ENCODE results near the gene DCDC1. TPM values are rescaled to one million over a fixed set of nuclear protein-coding genes. Genes with fewer than 3 reads are reported as not detected.

Gene DCDC1
- total RNA-seq, 1 donor = 0.18 TPM

DNA sequence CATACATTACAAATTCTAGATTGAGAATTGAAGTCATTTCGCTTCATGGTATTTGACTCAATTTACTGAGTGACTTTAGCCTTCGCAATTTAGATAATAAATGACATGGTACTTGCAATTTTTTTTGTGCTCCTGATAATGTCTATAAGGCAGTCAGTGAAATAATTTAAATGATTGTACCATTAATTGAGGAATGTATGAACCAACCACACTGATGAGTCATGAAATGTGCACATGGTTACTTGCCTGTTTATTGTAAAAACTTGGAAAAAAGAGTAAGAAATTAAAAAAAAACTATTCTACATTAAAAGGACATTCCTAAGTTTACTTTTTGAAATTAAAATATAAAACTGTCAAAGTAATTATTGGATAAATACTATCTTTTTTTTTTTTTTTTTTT is 43.4 kb upstream of the DCDC1 start:
- H3K4me3 ChIP-seq (ENCODE audit: low read depth, low read length) = no peak overlapping the region
- no peak for TF ChIP-seq CTCF (IDR thresholded peaks at IDR 0.05; ENCODE audit: insufficient read depth, low read length)
- DNase-seq (ENCODE audit: low read depth) = peak; percentile 42

DNA sequence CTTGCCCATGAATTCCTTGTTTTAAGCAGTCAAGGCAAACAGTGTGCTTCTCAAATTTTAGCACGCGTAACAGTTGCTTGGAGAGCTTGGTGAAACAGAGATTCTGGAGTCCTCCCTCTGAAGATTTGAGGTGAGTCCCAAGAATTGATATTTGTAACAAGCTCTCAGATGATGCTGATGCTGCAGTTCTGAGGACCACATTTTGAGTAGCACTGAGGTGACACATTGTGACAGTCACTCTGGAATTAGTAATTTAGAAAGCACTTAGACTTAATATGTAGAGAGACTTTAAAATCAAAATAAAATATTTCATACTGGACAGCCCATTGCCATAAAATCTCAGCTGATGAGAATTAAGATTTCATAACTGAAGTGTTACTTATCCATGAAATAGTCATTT is 38.7 kb upstream of the DCDC1 start:
- no peak for DNase-seq (ENCODE audit: low read depth)
- no peak for TF ChIP-seq CTCF (IDR thresholded peaks at IDR 0.05; ENCODE audit: insufficient read depth, low read length)
- no peak overlapping the region for H3K4me3 ChIP-seq (ENCODE audit: low read depth, low read length)

- no peak for TF ChIP-seq CTCF (IDR thresholded peaks at IDR 0.05; ENCODE audit: insufficient read depth, low read length)
- no peak overlapping the region for H3K4me3 ChIP-seq (ENCODE audit: low read depth, low read length)
- DNase-seq (ENCODE audit: low read depth) = no peak
Observed at GRCh38 chr11:31404614-31405013, 35.1 kb upstream of the DCDC1 start.

GRCh38 chr11:31397239-31397834 is 27.8 kb upstream of the DCDC1 start:
- TF ChIP-seq CTCF (IDR thresholded peaks at IDR 0.05; ENCODE audit: insufficient read depth, low read length) = peak; percentile 67
- DNase-seq (ENCODE audit: low read depth) = peak; percentile 43
- no peak overlapping the region for H3K4me3 ChIP-seq (ENCODE audit: low read depth, low read length)

DNA sequence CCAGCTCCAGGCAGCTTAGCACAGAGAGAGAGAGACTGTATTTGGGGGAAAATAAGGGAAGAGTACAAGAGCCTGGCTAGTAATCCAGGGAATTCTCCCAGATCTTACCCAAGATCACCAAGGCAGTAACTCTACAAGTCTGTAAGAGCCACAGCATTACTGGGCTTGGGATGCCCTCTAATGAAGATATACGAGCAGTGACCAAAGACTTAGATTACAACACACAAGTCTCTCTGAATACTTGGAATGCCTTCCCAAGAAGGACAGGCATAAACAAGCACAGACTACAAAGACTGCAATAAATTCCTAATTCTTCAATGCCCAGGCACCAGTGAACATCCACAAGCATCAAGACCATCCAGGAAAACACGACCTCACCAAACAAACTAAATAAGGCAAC is 17.8 kb upstream of the DCDC1 start:
- no peak for TF ChIP-seq CTCF (IDR thresholded peaks at IDR 0.05; ENCODE audit: insufficient read depth, low read length)
- no peak overlapping the region for H3K4me3 ChIP-seq (ENCODE audit: low read depth, low read length)
- no peak for DNase-seq (ENCODE audit: low read depth)

DNA sequence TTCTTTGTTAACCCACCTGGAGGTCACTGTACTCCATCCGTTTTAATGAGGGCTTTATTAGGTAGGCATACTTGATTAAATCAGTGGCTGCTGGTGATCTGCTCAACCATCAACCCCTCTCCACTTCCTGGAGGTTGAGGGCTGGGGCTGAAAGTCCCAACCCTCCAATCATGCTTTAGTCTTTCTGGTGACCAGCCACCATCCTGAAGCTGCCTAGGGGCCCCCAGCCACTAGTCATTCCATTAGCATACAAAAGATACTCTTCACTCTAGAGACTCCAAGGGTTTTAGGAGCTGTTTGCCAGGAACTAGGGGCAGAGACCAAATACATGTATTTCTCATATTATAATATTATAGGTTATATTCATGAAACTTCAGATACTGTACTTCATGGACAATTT is 13.6 kb upstream of the DCDC1 start:
- TF ChIP-seq CTCF (IDR thresholded peaks at IDR 0.05; ENCODE audit: insufficient read depth, low read length) = no peak
- DNase-seq (ENCODE audit: low read depth) = no peak
- no peak overlapping the region for H3K4me3 ChIP-seq (ENCODE audit: low read depth, low read length)

DNA sequence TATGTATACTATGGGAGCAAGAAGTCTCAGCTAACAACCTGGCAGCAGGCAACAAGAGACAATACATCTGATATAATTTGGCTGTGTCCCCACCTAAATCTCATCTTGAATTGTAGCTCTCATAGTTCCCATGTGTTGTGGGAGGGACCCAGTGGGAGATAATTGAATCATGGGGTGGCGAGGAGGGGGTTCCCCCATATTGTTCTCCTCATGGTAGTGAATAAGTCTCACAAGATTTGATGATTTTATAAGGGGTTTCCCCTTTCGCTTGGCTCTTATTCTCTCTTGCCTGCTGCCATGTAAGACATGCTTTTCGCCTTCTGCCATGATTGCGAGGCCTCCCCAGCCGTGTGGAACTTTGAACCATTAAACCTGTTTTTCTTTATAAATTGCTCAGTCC is 6.3 kb upstream of the DCDC1 start:
- no peak for DNase-seq (ENCODE audit: low read depth)
- no peak for TF ChIP-seq CTCF (IDR thresholded peaks at IDR 0.05; ENCODE audit: insufficient read depth, low read length)
- no peak overlapping the region for H3K4me3 ChIP-seq (ENCODE audit: low read depth, low read length)
